ENCODE results near the gene ITGB8. TPM values are rescaled to one million over a fixed set of nuclear protein-coding genes. Genes with fewer than 3 reads are reported as not detected.

Gene ITGB8
- total and polyA plus RNA-seq, 9 of the 15 experiments (the other 6 are each of a cell fraction or from before 2014, with no cell fraction given), result under 0.01 to 0.03 (median 0.02) TPM; not detected in 6

DNA sequence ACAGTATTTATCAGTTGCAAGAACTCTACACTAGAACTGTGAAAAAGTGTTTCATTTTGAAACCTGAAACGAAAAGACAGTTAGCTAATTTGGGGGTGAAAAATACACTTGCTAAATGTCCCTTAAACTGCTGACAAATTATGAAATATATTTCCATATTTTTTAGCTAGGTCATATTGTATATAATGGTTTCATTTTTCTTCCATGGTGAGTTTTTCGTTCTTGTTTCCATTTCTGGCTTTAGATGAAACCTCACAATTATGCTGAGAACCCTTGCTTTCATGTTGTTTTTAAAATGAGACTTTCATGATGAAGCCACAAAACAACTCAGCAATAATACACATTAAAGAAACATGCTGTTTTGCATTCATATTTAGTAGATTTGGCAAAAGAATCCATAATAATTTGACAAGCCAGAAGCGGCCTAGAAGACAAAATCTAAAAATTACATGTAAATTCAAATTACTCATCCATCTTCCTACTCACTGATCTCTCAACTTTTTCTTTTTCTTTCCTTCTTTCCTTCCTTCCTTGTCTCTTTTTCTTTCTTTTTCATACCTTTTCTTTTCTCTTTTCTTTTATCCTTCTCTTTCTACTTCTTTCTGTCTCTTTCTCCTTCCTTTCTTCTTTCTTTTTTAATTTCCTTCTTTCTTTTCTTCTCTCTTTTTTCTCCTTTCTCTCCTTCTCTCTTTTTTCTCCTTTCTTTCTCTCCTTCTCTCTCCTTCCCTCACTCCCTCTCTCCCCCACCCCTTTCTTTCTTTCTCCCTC lies 46.5 kb upstream of the ITGB8 start:
- BruUV-seq (replicated peaks), result no TSS peak
- intact Hi-C loops (cut with micrococcal nuclease), result no loop called here
- no peak overlapping the region for H3K4me2 ChIP-seq (ENCODE audit: insufficient read depth, low read length)
- POLR2A ChIA-PET, result no interaction called here
- no peaks in the 10 kb centered on the region for H3K79me2 ChIP-seq (ENCODE audit: control insufficient read depth, insufficient read depth, low read length)
- CTCF ChIA-PET (ENCODE audit: low intra/inter-chr PET ratio), result no interaction called here
- peak overlapping the region; percentile 74 for H2AFZ ChIP-seq (ENCODE audit: low read depth, low read length)
- no peak overlapping the region for H3K4me3 ChIP-seq
- no peaks in the 10 kb centered on the region for H3K27me3 ChIP-seq (ENCODE audit: control insufficient read depth in 2 of 2, insufficient read depth in 2 of 2, low read length in 2 of 2)
- ATAC-seq (no peak), DNase-seq (ENCODE audit: extremely low read depth in 1 of 4, low spot score in 3 of 4) (no peak), FAIRE-seq (no peak)
- H3K4me1 ChIP-seq (replicated peaks in 1 of 2; ENCODE audit: control insufficient read depth in 2 of 2, insufficient read depth in 2 of 2, low read length in 2 of 2), result no peaks in the 10 kb centered on the region
- no peak overlapping the region for H3K9ac ChIP-seq (ENCODE audit: insufficient read depth in 1 of 2, low read depth in 2 of 2, low read length in 2 of 2)
- 45% methylated on average over 3 of the region's 3 CpGs for WGBS (ENCODE audit: insufficient coverage, low coverage, missing lambda C conversion rate)
- in situ Hi-C loops (cut with MboI), result no loop called here
- no peaks in the 10 kb centered on the region for H3K36me3 ChIP-seq (ENCODE audit: control insufficient read depth, insufficient read depth, low read length)
- H4K20me1 ChIP-seq (replicated peaks; ENCODE audit: control insufficient read depth, insufficient read depth, low read length), result no peaks in the 10 kb centered on the region
- no peaks in the 10 kb centered on the region for H3K9me1 ChIP-seq (ENCODE audit: control insufficient read depth, insufficient read depth, low read length)
- H3K9me3 ChIP-seq (replicated peaks; ENCODE audit: control insufficient read depth, insufficient read depth, low read depth, low read length), result no peaks in the 10 kb centered on the region; the same call in 1 of the 2 replicates
- no peak overlapping the region for H3K27ac ChIP-seq (ENCODE audit: extremely low read depth, low read depth, low read length)
- TF ChIP-seq KDM2B (CRISPR knock-in tag; IDR thresholded peaks at IDR 0.05) (no peak), TAF9B (IDR thresholded peaks at IDR 0.05; ENCODE audit: partially characterized antibody) (no peak), HLTF (IDR thresholded peaks at IDR 0.05) (0 out of 2 replicates have a peak, but pooled peaks have one; percentile 31), ARID2 (IDR thresholded peaks at IDR 0.05) (0 out of 2 replicates have a peak, but pooled peaks have one; percentile 26), THRAP3 (IDR thresholded peaks at IDR 0.05; ENCODE audit: borderline replicate concordance) (peak; percentile 52; the same call in 1 of the 2 replicates), LARP7 (IDR thresholded peaks at IDR 0.05) (peak; percentile 42; the same call in 1 of the 2 replicates), BCOR (IDR thresholded peaks at IDR 0.05) (0 out of 2 replicates have a peak, but pooled peaks have one; percentile 19), MTF1 (CRISPR knock-in tag; IDR thresholded peaks at IDR 0.05; ENCODE audit: borderline replicate concordance) (no peak)
- TF ChIP-seq, protein P1, sequence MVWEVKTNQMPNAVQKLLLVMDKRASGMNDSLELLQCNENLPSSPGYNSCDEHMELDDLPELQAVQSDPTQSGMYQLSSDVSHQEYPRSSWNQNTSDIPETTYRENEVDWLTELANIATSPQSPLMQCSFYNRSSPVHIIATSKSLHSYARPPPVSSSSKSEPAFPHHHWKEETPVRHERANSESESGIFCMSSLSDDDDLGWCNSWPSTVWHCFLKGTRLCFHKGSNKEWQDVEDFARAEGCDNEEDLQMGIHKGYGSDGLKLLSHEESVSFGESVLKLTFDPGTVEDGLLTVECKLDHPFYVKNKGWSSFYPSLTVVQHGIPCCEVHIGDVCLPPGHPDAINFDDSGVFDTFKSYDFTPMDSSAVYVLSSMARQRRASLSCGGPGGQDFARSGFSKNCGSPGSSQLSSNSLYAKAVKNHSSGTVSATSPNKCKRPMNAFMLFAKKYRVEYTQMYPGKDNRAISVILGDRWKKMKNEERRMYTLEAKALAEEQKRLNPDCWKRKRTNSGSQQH (CRISPR knock-in tag; IDR thresholded peaks at IDR 0.05), result no peak
- TF ChIP-seq, protein P2, sequence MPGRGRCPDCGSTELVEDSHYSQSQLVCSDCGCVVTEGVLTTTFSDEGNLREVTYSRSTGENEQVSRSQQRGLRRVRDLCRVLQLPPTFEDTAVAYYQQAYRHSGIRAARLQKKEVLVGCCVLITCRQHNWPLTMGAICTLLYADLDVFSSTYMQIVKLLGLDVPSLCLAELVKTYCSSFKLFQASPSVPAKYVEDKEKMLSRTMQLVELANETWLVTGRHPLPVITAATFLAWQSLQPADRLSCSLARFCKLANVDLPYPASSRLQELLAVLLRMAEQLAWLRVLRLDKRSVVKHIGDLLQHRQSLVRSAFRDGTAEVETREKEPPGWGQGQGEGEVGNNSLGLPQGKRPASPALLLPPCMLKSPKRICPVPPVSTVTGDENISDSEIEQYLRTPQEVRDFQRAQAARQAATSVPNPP (IDR thresholded peaks at IDR 0.05; ENCODE audit: borderline replicate concordance, insufficient read depth, insufficient read length), result no peak
- TF ChIP-seq, protein P3, sequence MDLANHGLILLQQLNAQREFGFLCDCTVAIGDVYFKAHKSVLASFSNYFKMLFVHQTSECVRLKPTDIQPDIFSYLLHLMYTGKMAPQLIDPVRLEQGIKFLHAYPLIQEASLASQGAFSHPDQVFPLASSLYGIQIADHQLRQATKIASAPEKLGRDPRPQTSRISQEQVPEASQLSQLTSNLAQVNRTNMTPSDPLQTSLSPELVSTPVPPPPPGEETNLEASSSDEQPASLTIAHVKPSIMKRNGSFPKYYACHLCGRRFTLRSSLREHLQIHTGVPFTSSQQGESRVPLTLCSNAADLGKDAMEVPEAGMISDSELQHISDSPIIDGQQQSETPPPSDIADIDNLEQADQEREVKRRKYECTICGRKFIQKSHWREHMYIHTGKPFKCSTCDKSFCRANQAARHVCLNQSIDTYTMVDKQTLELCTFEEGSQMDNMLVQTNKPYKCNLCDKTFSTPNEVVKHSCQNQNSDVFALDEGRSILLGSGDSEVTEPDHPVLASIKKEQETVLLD (IDR thresholded peaks at IDR 0.05), result peak; percentile 34; the same call in 1 of the 2 replicates
- TF ChIP-seq, protein P4, sequence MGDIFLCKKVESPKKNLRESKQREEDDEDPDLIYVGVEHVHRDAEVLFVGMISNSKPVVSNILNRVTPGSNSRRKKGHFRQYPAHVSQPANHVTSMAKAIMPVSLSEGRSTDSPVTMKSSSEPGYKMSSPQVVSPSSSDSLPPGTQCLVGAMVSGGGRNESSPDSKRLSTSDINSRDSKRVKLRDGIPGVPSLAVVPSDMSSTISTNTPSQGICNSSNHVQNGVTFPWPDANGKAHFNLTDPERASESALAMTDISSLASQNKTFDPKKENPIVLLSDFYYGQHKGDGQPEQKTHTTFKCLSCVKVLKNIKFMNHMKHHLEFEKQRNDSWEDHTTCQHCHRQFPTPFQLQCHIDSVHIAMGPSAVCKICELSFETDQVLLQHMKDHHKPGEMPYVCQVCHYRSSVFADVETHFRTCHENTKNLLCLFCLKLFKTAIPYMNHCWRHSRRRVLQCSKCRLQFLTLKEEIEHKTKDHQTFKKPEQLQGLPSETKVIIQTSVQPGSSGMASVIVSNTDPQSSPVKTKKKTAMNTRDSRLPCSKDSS (IDR thresholded peaks at IDR 0.05; ENCODE audit: low read depth, partially characterized antibody), result peak; percentile 19
- TF ChIP-seq, protein P5, sequence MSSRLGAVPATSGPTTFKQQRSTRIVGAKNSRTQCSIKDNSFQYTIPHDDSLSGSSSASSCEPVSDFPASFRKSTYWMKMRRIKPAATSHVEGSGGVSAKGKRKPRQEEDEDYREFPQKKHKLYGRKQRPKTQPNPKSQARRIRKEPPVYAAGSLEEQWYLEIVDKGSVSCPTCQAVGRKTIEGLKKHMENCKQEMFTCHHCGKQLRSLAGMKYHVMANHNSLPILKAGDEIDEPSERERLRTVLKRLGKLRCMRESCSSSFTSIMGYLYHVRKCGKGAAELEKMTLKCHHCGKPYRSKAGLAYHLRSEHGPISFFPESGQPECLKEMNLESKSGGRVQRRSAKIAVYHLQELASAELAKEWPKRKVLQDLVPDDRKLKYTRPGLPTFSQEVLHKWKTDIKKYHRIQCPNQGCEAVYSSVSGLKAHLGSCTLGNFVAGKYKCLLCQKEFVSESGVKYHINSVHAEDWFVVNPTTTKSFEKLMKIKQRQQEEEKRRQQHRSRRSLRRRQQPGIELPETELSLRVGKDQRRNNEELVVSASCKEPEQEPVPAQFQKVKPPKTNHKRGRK (tag; IDR thresholded peaks at IDR 0.05), result peak; percentile 94
